DMS53 treated with DMSO at 0.1 percent for 48 hours (cell line): Measurements from ENCODE around the gene ABCB4.
A peak's percentile ranks its signal among the peaks of the same experiment; 100 is the strongest.
"Not testable (repeated sequence)": the region's sequence is repeated elsewhere in the genome, so short reads cannot be mapped to it uniquely, and the experiment has no call there.

Experiments
- DNase-seq: peaks from one replicate; lab custom pipeline; 2025; ENCODE audit not compliant: unreplicated experiment; lab: John Stamatoyannopoulos, UW

Gene ABCB4

DNA sequence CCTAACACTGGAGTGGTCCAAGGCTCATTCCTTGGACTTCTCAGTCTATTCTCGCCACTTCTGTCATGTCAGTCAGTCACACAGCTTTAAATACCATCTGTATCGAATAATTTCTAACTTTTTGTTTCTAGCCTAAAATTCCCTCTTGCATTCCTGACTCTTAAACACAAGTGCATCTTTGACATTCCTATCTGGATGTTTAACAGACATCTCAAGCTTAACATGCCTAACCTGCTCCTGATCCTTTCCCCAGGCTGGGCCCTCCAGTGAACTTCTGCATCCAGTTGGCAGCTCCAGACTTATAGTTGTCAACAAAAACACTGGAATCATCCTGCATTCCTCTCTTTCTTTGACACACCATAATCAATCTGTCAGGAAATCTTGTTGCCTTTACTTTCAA is 4.5 kb upstream of the ABCB4 start:
- no peak for DNase-seq

DNA sequence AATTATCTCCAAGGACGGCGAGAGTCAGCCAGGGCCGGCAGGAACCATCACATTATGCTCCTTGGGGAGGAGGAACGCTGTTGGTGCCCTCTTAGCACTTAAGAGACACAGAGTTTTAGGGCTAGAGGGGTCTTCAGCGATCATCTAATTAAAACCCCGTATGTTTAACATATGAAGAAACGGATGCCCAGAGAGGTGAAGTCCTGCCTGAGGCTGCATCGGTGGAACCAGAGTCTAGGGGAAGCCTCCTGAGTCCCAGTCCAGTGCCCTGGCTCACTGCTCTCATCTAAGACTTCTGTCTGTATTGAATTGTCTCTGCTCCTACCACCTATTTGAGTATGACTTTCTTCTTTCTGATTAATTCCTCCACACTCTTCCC is 688 bp upstream of the ABCB4 start:
- no peak for DNase-seq

DNA sequence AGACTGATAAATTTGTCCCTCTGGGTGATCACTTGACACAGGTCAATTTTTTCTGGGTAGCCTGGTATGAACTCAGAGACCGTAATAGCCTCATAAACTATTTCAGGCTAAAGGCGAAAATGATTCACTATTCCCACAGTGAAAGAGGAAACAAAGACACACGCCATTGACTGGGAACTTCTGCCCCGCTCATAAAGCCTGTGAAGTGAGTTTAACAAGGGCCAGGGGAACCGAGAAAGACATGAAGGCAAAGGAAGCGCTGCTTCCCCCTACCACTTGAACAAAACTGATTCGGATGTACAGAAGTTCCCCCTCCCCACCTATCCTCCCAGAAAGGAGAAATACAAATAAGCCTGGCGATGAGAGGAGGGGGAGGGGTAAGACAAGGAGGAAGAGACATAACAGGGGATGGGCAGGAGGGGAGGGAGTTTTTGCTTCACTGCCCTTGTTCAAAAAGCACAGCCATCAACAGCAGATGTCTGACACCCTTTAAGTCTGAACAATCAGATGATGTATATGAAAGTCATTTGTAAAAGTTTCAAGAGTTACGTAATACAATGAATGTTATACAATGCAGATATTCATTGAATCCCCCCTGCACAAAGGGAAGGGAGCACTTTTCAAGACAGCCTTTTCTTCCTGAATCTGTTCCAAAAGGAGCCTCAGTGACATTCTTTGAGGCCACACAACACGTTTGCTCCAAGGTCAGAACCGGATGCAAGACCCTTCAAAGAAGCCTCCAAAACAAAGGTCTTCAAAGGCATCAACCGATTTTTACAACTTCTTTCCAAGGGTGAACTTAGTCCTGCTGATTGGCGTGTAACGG is 734 bp downstream of the ABCB4 start:
- DNase-seq: no peak

DNA sequence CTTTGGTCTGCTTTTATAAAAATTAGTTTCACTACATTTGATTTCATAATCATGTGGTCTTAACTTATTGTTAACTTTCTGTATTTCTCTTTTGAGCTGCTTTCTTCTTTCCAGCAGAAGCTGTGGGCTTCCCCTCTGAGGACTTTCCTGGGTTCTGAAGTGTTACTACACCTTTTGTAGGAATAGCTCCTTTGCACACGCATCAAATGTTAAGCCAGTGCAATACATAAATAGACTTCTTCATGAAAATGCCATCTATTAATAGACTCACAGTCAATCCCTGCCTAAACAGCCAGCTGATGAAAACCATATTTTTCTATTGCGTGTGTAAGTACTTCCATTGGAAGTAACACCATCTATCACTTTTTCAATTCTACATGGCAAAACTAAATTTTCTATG is 1.5 kb downstream of the ABCB4 start:
- DNase-seq: no peak

DNA sequence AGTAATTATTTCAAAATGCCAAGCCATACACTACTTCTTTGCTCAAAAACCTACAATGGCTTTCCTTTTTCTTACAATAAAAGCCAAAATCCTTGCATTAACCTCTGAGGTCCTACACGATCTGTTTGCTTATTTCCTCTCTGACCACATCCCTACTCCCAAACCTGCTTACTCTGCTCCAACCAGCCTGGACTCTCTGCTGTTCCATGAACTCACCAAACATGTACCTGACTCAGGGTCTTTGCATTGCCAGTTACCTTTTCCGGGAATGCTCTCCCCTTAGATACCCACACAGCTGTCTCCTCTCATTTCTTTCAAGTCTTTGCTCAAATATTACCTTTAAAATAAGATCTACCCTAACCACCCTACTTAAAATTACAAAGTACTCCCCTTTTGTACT is 2.3 kb downstream of the ABCB4 start:
- no peak for DNase-seq

DNA sequence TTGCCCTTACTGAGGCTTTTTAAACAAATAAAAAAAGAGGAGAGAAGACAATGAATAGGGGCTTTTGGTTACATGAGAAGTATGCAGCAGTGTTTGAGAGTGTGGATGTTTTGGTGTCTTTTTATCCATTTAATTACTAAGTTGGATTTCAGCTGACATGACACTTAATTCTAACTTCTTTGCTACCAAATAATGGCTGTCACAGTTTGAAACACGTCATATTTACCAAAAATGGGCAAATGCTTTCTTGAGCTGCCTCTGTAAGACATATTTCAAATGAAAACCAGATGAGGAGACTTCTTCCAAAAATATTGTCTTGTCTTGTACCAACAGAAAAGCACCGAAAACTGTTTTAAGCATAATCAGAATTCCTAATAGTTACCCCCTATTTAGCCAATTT is 4.0 kb downstream of the ABCB4 start:
- no peak for DNase-seq

DNA sequence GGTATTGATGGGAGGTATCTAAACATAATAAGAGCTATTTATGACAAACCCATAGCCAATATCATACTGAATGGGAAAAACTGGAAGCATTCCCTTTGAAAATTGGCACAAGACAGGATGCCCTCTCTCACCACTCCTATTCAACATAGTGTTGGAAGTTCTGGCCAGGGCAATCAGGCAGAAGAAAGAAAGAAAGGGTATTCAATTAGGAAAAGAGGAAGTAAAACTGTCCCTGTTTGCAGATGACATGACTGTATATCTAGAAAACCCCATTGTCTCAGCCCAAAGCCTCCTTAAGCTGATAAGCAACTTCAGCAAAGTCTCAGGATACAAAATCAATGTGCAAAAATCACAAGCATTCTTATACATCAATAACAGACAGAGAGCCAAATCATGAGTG is 6.3 kb downstream of the ABCB4 start:
- DNase-seq: not testable (repeated sequence)

DNA sequence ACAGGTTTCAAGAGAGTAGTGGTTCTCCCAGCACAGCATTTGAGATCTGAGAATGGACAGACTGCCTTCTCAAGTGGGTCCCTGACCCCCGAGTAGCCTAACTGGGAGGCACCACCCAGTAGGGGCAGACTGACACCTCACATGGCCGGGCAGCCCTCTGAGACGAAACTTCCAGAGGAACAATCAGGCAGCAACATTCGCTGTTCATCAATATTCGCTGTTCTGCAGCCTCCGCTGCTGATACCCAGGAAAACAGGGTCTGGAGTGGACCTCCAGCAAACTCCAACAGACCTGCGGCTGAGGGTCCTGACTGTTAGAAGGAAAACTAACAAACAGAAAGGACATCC is 10.0 kb downstream of the ABCB4 start:
- DNase-seq: not testable (repeated sequence)

DNA sequence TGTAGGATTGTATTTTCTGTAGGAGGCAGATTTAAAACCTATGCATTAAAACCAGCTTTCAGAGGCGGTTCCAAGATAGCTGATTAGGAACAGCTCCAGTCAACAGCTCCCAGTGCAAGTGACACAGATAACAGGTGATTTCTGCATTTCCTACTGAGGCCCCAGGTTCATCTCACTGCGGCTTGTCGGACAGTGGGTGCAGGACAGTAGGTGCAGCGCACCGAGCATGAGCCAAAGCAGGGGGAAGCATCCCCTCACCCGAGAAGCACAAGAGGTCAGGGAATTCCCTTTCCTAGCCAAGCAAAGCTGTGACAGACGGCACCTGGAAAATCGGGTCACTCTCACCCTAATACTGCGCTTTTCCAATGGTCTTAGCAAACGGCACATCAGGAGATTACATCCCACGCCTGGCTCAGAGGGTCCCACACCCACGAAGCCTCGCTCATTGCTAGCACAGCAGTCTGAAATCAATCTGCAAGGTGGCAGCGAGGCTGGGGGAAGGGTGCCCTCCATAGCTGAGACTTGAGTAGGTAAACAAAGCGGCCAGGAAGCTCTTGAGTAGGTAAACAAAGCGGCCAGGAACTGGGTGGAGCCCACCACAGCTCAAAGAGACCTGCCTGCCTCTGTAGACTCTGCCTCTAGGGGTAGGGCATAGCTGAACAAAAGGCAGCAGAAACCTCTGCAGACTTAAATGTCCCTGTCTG is 10.5 kb downstream of the ABCB4 start:
- DNase-seq: peak; percentile 88

DNA sequence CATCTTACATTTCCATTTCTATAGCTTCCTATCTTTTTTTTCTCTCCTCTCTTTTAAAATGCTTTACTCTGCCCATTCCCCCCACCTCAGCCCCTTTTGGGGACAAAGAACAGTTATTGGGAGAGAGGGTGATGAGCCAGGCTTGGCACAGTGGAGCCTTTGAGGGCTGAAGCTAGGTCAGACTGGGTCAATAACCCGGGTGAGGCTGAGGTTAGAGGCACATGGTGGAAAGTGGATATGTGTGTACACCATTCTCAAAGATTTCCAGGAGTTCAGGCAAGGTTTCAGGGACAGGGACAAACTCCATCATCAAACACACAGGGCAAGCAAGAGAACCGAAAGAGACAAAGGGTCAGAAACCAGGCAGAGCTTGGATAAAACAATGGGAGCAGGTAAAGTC is 11.5 kb downstream of the ABCB4 start:
- DNase-seq: no peak

DNA sequence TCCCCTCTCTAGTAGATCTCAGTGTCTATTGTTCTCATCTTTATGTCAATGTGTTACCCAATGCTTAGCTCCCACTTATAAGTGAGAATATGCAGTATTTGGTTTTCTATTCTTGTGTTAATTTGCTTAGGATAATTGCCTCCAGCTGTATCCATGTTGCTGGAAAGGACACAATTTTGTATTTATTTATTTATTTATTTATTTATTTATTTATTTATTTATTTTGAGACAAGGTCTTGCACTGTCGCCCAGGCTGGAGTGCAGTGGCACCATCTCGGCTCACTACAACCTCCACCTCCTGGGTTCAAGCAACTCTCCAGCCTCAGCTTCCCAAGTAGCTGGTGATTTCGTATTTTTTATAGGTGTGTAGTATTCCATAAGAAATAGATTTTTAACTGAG is 15.0 kb downstream of the ABCB4 start:
- not testable (repeated sequence) for DNase-seq

DNA sequence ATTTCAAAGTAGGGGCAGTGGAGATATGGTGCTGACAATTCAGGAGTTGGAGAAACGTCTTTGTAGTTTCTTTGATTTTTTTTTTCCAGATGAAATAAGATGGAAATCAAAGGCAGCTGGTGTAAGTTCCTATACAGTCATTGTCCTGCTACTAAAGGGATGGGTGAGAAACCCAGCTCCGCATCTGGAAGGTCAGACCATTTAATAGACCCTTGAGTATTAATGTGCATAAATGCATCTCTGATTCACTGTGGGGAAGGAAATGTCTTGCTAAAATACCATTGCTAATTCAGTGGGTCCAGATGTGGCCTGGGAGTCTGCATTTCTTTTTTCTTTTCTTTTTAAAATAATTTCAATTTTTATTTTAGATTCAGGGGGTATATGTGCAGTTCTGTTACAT is 15.5 kb downstream of the ABCB4 start:
- no peak for DNase-seq

DNA sequence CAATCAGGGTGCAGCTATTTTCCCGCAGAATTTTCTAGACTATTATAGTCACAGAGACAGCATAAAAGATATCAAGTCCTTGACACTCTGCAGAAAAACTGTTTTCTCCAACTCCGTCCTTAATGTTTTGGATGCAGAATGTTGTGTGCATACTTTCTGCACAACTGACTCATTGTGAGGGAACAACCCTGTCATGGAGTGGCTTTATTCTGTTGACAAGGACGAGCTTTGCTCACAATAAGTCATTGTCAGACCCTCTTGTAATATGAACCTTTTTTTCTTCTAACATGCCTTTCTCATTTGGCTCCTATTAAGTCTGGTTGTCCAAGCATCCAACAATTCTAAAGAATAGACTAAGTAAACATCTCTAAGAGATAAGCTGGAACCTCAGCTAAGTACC is 17.3 kb downstream of the ABCB4 start:
- DNase-seq: no peak

DNA sequence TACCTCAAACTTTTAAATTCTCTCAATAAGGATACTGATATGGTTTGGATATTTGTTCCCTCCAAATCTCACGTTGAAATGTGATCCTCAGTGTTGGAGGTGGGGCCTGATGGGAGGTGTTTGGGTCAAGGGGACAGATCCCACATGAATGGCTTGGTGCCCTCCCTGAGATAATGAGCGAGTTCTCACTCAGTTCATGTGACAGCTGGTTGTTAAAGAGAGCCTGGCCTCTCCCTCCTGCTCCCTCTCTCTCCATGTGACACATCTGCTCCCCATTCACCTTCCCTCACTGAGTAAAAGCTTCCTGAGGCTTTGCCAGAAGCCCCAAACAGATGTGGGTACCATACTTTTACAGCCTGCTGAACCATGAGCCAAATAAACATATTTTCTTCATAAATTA is 19.2 kb downstream of the ABCB4 start:
- DNase-seq: no peak

DNA sequence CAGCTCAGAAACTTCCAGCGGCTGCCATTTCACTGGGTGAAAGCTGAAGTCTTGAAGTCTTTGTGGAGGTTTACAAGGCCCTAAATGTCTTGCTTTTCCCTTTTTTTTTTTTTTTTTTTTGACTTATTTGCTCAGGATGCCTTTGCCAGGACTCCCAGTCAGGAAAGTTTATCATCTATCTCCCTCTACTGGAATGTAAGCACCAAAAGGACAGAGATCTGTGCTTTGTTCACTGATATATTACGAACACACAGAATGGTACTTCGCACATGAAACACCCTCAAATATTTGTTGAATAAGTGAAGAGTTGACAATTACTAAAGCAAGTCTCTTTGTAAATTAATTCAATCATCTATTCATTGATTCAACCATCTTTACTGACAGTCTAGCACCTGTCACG is 23.2 kb downstream of the ABCB4 start:
- DNase-seq: no peak

DNA sequence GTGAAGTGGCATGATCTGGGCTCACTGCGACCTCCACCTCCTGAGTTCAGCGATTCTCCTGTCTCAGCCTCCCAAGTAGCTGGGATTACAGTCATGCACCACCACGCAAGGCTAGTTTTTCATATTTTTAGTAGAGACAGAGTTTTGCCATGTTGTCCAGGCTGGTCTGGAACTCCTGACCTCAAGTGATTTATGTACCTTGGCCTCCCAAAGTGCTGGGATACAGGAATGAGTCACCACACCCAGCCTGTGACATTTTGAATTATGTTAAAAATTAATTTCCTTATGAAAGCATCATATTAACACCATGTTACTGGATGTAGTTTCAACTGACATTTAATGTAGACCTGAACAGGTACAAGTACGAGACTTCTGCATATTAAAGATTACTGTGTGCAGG is 24.3 kb downstream of the ABCB4 start:
- no peak for DNase-seq

DNA sequence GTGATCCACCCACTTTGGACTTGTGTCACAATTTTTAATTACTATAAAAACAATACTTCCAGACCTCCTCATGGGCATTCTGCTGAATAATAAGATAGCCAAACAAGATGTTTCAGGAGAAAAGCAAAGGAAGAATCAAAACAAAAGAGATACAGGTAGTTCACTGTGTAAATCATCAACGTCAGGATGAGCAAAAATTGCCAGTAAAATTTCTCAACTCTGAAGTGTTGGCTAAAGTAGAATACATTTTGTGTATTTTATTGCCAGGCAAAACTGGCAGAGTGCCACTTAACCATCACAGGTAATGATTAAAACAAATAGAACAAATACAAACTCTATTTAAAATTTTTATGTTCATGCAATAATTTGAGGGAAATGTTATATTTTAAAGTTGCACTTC is 24.8 kb downstream of the ABCB4 start:
- no peak for DNase-seq

DNA sequence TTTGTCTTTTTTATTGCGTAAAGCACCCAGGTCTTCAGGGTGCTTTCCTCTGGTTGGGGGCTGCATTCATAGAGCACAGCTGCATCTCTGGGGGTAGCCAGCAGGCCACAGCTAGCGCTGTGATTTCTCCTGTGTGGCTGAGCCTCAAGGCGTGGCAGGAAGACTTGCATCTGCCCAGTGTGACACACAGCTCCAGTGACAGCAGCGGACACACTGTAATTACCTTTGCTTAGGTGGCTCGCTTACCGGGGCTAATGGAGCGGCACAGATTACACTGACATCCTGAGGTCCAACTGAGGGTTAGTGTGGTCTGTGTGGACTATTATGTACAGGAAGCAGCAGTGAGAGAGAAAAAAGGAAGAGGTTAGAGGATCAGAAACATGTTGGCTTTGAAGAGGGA is 27.1 kb downstream of the ABCB4 start:
- DNase-seq: no peak

DNA sequence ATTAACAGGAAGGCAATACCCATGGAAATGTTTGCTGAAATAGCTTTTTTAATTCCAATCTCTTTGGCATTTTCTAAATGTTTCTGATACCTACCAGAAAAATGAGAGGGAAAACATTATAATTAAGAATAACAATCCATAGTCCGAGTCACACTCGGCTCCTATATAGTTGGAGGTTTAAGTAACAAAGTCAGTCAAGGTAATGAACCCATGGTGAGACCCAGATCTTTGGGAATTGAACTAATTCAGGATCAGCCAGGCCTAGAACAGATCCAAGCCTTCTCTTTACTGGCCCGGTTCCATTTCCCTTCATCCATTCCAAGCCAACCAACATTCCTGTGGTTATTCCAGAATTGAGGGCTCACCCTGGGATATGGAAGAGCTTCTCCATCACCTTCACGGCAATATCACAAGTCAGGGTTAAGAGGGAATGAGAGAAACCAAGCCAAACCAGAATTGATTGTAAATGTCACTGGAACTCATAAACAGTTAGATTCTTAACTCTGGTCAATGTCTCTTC is 28.3 kb downstream of the ABCB4 start:
- DNase-seq: no peak

DNA sequence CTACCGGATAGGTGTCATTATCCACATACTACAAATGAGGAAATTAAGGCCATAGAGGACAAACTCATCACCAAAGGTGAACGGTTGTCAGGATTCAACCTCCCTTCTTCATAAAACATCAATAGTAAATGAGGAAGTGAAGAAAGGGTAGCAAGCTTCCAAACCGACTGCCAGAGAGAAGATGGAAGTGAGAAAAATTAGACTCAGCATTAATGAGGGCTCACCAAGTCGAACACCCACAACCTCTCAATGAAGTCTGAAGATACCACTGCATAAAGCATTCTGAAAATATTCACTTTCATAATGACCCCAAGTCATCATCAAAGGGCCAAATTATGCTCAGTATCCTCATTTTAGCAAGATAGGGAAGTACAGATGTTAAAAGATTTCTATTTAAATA is 29.6 kb downstream of the ABCB4 start:
- no peak for DNase-seq

DNA sequence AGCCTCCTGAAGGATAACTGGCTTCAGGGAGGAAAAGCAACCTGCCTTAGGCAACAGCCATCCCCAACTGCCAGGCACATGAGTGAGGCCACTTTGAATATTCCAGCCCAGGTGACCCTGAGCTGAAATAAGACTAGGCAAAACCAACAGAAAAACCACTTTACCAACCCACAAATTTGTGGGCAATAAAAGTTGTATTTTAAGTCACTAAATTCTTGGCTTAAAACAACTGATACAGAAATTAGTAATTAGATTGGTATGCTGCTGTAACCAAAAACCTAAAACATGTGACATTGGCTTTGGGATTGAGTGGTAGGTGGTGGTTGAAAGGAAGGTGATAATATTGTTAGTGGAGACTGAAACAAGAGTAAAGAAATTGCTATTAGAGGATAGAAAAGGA is 39.9 kb downstream of the ABCB4 start:
- DNase-seq: no peak

DNA sequence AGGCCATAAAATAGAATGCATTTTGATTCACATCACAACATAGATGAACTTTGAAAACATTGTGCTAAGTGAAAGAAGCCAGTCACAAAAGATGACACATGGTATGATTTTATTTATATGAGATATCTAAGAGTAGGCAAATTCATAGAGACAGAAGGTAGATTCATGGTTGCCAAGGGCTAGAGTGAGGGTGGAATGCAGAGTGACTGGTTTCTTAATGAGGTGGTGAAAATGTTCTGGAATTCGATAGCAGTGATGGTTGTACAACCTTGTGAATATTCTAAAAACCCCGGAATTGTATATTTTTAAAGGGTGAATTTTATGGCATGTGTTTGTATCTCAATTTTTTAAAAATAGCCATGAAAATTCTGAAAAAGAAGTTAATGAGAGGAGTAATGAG is 42.9 kb downstream of the ABCB4 start:
- DNase-seq: no peak

DNA sequence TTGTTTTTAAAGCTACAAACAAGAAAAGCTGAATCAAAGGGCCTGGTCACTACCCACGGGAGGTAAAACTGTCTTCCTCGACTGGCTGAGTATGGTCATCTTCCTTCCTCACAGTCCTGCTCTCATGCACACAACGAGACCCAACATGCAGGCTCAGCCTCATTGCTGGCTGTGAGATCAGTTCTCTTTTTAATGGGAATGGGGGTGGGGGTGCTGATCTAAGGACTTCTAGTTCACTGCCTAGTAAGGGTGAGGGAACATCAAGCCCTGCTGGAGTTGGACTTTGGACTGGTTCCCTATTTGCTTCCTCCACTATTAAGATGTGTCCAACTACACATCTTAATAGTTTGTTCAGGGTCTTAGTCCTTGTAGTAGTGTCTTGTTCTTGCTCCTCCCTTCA is 48.2 kb downstream of the ABCB4 start:
- no peak for DNase-seq
